ENCODE data around the gene AAMP.
"Not testable (repeated sequence)": the region's sequence is repeated elsewhere in the genome, so short reads cannot be mapped to it uniquely, and the experiment has no call there.

The AAMP gene, protein sequence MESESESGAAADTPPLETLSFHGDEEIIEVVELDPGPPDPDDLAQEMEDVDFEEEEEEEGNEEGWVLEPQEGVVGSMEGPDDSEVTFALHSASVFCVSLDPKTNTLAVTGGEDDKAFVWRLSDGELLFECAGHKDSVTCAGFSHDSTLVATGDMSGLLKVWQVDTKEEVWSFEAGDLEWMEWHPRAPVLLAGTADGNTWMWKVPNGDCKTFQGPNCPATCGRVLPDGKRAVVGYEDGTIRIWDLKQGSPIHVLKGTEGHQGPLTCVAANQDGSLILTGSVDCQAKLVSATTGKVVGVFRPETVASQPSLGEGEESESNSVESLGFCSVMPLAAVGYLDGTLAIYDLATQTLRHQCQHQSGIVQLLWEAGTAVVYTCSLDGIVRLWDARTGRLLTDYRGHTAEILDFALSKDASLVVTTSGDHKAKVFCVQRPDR

DNA sequence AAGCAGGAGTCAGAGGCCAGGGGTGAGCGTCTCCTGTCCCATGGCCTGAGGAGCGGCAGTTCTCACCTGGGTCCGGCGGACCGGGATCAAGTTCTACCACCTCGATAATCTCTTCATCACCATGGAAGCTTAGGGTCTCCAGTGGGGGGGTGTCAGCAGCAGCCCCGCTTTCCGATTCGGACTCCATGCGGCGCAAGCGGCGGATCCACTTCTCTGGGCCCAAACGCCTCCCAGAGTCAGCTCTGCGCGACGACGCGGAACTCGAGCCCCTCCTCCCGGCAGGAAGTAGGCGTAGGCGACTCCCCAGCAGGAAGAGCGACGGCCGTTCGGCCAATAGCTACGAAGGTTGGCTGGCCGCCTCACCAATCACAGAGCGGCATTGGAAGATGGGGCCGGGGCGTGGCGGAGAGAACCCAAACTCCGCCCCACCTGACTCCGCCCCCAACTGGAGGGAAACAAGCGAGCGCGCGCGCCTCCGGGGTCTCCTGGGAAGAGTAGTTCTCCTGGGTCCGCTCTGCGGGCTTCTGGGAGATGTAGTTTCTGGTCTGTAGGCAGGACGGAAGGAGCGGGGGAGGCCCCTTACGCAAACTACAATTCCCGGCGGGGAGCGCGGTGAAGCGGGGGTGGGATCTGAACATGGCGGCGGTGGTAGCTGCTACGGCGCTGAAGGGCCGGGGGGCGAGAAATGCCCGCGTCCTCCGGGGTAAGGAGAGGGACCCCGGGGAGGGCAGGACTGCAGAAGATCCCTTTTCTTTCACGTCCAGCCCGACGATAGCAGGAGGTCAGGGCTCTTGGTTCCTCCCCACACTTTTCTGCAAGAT is at the start of gene AAMP, which contains the start of gene PNKD:
Gene AAMP (minus strand): TSS at position 238 of the 821 bp plus-strand sequence. CDS start 51 bp downstream, at position 187.
Gene PNKD (plus strand): TSS at position 620 of the 821 bp plus-strand sequence. CDS start 17 bp downstream, at position 637.
- peak within 1 kb of the TSS; percentile 92 for H3K4me3 ChIP-seq (ENCODE audit: low read depth, low read length)
- DNase-seq (ENCODE audit: low read depth) = peak; percentile 98

DNA sequence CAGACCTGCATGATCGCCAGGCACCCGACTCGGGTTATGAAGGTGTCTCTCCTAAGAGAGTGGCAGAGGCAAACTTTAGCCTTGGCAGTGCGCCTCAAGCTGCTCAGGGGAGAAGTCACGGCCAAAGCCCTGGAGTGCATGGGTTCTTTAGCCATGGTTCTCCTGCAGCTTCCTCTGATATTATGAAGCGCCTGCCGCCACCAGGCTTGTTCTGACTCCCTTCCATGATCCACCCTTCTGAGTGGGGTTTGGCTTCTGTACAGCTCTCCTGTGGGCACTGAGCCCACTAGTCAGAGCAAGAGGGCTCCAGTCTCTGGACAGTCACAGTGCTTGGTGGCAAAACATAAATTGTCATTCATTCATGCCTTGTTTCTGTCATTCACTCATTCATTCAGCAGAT is 48.3 kb upstream of the AAMP start:
- DNase-seq (ENCODE audit: low read depth) = no peak

DNA sequence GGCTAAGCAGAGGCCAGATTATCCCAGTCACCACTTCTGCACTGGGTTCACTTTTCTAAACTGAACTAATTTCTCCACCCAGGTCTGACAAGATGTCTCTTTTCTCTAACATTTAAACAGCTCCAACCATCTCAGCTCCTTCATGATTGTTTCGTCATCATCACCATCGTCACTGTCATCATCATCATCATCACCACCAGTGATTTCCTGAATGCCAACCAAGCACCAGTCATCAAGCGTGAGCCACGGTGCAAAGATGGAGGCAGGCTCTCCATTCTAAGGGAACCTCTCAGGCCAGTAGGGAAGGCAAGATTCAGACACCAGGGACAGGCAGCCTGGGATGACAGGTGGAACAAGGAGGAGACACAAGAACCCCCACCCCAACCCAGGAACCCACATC is 47.9 kb upstream of the AAMP start:
- H3K4me3 ChIP-seq (ENCODE audit: low read depth, low read length) = no peak overlapping the region
- no peak for DNase-seq (ENCODE audit: low read depth)

More for the DNA sequence above, 48.3 kb upstream of the AAMP start:
- no peak overlapping the region for H3K4me3 ChIP-seq (ENCODE audit: low read depth, low read length)

DNA sequence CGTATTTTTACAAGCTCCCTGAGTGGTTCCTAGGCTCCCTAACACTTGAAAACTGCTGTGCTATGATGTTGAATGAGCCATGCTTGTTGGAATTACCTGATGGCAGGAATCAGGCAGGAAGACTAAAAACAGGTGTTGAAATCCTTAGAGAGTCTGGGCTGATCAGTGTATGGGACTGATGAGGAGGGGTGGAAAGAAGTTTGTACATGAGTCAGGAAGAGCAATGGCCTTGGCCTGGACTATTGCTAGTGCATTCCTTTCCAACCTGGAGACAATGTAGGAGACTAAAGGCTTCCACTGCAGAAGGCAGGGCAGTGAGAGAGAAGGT is 47.3 kb upstream of the AAMP start:
- DNase-seq (ENCODE audit: low read depth) = no peak
- H3K4me3 ChIP-seq (ENCODE audit: low read depth, low read length) = no peak overlapping the region

DNA sequence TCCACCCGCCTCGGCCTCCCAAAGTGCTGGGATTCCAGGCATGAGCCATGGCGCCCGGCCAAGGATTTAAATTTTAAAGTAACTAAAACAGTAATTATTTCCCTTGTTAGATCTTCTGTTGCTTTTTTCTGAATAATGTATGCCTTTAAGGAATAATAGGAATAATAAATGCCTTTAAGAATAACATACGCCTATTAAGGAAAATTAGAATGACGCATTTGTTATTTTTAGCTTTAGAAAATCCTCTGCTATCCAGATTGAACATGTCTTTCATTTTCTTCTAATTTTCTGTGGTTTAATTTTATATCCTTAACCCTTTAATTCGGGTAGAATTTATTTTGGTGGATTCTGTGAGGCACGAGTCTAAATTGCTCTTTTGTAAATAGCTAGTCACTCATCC is 45.5 kb upstream of the AAMP start:
- no peak for DNase-seq (ENCODE audit: low read depth)
- H3K4me3 ChIP-seq (ENCODE audit: low read depth, low read length) = no peak overlapping the region

DNA sequence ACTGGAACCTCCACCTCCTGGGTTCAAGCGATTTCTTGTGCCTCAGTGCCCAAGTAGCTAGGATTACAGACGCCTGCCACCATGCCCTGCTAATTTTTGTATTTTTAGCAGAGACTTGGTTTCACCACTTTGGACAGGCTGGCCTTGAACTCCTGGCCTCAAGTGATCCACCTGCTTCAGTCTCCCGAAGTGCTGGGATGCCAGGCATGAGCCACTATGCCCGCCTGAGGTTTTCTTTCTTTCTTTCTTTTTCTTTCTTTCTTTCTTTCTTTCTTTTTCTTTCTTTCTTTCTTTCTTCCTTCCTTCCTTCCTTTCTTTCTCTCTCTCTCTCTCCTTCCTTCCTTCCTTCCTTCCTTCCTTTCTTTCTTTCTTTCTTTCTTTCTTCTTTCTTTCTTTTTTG is 44.8 kb upstream of the AAMP start:
- DNase-seq (ENCODE audit: low read depth); H3K4me3 ChIP-seq (ENCODE audit: low read depth, low read length): not testable (repeated sequence)

DNA sequence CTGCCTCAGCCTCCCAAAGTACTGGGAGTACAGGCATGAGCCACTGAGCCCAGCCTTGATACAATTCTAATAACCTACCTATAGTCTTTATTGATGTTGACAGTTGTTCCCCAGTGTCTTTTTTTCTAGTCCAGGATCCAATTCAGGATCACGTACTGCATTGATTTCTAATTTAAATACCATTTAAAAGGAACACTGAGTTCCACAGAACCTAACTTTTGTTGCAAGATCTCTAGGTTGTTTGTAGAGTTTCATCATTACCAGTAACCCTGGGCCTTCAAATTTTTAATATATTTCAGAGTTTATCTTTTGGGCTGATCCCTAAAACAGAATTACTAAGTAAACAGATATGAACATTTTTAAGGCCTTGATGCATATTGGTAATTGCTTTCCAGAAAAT is 43.4 kb upstream of the AAMP start:
- DNase-seq (ENCODE audit: low read depth) = no peak
- no peak overlapping the region for H3K4me3 ChIP-seq (ENCODE audit: low read depth, low read length)

DNA sequence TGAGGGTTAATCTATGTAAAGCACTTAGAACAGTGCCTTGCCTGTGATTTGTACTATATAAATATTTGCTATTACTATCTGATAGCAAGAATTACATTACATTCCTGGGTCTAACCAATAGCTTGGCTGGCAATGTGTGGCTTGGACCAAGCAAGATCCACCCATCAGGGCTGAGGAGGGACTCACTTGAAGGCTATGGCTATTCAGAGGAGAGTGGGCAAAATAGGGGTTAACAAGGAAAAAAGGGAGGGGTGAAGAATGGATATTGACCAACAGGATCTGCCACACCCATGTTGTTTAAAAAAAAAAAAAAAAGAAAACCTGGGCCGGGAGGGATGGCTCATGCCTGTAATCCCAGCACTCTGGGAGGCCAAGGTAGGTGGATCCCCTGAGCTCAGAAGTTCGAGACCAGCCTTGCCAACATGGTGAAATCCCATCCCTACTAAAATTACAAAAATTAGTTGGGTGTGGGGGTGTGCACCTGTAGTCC is 42.4 kb upstream of the AAMP start:
- no peak overlapping the region for H3K4me3 ChIP-seq (ENCODE audit: low read depth, low read length)
- DNase-seq (ENCODE audit: low read depth) = no peak

DNA sequence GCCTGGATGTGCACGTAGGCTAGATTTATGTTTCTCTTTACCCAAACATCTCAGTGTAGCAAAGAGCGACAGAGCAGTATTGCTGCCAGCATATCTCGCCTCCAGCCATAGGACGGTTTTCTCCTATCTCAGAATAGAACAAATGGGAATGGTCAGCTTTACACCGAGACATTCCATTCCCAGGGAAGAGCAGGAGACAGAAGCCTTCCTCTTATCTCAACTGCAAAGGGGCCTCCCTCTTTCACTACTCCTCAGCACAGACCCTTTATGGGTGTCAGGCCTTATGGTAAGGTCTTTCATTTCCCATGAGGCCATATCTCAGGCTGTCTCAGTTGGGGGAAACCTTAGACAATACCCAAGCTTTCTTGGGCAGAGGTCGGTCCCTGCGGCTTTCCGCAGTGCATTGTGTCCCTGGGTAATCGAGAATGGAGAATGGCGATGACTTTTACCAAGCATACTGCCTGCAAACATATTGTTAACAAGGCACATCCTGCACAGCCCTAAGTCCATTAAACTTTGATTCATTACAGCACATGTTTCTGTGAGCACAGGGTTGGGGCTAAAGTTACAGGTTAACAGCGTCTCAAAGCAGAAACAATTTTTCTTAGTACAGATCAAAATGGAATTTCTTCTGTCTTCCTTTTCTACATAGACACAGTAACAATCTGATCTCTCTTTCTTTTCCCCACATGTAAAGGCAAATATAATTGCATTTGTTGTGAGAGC is 41.8 kb upstream of the AAMP start:
- DNase-seq (ENCODE audit: low read depth); H3K4me3 ChIP-seq (ENCODE audit: low read depth, low read length): not testable (repeated sequence)

DNA sequence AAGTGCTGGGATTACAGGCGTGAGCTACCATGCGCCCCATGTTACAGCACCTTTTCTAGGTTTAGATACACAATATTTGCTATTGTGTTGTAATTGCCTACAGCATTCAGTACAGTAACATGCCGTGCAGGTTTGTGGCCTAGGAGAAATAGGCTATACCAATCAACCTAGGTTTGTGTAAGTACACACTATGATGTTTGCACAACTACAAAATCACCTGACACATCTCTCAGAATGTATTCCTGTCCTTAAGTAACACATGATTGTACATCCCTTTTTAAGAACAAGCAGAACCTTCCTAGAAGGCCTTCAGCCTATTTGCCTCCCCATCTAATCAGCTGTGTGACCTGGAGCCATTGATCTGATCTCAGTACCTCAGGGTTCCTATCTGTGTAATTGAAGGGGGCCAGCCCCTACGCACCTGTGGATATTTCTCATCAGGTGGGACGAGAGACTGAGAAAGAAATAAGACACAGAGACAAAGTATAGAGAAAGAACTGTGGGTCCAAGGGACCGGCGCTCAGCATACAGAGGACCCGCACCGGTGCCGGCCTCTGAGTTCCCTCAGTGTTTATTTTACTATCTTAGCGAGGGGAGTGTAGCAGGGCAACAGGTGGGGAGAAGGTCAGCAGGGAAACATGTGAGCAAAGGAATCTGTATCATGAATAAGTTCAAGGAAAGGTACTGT is 41.1 kb upstream of the AAMP start:
- DNase-seq (ENCODE audit: low read depth) = no peak
- H3K4me3 ChIP-seq (ENCODE audit: low read depth, low read length) = no peak overlapping the region

DNA sequence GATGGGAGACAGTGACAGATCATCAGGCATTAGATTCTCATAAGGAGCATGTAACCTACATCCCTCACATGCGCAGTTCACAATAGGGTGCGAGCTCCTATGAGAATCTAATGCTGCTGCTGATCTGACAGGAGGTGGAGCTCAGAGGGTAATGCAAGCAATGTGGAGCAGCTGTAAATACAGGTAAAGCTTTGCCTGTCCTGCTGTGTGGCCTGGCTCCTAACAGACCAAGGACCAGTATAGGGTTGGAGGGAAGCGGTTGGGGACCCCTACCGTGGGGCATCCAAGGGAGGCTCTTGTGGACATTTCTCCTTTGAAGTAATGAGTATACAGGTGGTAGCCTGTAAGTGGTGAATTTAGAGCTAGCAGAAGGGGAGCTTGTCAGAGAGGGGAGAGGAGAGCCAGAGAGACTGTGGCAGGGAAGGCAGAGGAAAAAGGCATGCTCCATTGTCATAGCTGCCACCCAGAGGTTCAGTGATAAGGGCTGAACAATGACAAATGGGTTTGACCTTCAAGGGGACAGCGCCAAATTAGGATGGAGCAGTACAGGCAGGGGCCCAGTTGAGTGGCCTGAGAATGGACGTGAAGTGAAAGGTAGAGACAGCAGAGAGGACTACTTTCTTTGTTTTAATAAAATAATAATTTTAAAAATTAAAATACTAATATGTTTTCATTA is 37.6 kb upstream of the AAMP start:
- no peak overlapping the region for H3K4me3 ChIP-seq (ENCODE audit: low read depth, low read length)
- DNase-seq (ENCODE audit: low read depth) = no peak

DNA sequence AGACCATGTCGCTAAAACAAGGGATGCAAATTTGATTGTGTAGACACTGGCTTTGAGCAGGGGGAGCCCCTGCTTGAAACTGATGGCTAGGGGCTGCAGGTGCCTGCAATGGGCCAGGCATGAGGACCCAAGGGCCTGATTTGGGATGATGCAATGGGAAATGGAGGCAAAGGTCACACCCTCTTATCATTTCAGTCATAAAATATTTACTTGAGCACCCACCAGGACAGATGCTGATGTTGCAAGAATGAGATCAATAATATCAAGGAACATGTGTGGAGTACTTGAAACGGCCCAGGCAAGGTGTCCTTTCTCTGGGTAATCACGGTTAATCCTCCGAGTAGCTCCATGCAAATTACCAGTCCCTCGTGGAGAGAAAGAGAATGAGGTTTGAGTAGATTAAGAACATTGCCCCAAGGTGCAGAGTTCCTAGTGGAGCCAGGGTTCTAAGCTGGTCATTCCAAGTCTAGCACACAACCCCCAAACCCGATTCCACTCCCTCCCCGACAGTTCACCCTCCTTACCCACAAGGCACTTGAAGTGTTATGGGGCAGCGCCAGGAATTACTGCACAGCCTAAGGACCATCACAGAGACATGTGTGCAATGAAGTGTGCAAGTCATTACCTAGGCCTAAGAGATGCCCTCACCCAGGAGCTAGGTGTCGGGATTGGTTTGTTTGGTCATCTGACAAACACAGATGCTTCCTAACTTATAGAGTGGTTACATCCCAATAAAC is 36.4 kb upstream of the AAMP start:
- no peak overlapping the region for H3K4me3 ChIP-seq (ENCODE audit: low read depth, low read length)
- no peak for DNase-seq (ENCODE audit: low read depth)

DNA sequence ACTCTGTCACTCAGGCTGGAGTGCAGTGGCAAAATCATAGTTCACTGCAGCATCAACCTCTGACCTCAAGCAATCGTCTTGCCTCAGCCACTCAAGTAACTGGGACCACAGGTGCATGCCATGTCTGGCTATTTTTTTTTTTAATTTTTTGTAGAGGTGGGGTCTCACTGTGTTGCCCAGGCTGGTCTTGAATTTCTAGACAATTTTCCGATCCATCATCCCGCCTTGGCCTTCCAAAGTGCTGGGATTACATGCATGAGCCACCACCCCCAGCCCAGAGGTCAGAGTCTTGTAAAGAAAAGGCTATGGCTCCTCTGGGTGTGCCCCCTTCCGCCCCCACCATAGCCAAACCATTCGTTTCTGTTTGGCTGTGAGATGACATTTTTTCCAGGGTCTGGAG is 35.4 kb upstream of the AAMP start:
- DNase-seq (ENCODE audit: low read depth) = no peak
- H3K4me3 ChIP-seq (ENCODE audit: low read depth, low read length) = no peak overlapping the region

DNA sequence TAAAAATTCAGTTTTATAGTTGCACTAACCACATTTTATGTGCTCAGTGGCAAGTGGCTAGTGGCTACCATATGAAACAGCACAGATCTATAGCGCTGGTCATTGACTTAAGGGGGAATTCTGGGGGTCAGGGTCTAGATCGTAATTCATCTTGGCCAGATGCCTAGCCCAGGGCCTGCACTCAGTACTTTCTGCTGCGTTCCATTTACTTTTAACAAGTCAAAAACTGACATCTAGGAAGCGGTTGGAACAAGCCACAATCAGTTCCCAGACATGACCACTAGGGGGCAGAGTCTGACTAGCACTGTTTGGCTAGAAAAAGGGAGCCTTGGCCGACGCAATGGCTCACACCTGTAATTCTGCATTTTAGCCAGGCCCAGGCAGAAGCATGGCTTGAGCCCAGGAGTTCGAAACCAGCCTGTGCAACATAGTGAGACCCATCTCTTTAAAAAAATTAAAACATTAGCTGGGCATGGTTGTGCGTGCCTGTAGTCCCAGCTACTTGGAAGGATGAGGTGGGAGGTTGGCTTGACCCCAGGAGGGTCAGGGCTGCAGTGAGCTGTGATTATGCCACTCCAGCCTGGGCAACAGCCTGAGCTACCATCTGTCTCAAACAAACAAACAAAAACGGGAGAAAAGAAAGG is 31.4 kb upstream of the AAMP start:
- no peak overlapping the region for H3K4me3 ChIP-seq (ENCODE audit: low read depth, low read length)
- DNase-seq (ENCODE audit: low read depth) = no peak

DNA sequence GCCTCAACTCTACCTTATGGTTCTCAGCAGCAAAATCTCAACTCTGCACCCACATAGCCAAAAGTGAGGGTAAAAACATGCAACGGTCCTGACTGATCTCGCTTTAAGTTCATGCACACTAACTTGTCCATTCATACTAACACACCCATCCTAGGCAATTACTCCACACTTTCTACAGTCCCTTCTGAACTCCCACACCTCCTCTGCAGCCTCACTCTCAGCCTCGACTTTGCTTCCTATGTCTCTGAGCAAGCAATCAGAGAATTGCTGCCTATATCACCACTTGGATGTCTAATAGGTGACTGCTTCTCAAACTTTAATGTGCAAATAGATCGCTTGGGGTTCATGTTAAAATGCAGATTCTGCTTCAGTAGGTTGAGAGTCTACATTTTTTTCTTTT is 30.2 kb upstream of the AAMP start:
- no peak overlapping the region for H3K4me3 ChIP-seq (ENCODE audit: low read depth, low read length)
- DNase-seq (ENCODE audit: low read depth) = no peak

DNA sequence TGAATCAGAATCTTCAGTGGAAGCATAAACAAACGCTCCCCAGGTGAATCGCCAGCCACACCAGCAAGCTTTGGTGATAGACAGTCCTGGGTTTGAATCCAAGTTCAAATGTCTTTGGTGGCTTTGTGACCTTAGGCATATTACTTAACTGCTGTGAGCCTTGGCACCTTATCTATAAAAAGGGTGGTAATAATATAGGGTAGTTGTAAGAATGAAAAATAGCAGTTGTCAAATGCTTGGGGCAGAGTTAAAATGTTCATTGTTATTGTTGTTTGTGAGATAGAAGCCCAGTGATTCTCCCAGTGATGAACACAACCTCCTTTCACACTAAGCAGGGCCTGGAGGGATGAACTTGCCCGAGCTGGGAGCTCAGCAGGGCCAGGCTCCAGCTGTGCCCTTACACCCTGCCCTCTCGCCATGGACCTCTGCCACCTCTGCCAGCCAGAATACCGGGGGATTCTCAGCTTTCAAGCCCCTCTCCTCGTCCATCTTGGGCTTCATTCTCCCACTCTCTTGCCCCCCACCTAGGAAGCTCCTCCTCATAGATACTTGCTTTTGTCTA is 28.5 kb upstream of the AAMP start:
- H3K4me3 ChIP-seq (ENCODE audit: low read depth, low read length) = no peak overlapping the region
- DNase-seq (ENCODE audit: low read depth) = no peak

DNA sequence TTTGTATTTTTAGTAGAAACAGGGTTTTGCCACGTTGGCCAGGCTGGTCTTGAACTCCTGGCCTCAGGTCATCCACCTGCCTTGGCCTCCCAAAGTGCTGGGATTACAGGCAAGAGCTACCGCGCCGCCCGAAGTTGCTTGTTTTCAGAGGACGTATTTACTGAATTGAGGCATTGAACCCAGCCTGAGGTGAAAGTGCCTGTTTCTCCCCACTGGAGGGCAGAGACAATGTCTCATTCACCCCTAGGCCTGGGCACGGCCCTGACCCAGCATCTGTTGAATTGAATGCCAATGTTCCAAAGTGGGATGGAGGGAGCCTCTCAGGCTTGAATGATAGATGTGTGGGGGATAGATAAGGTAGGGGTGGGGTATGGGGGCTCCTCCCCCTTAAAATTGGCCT is 26.9 kb upstream of the AAMP start:
- no peak for DNase-seq (ENCODE audit: low read depth)
- H3K4me3 ChIP-seq (ENCODE audit: low read depth, low read length) = no peak overlapping the region

Measured in skeletal muscle cell (primary cell).